HepG2 (cell line): Measurements from ENCODE around the gene DNMT3B. TPM values are rescaled to one million over a fixed set of nuclear protein-coding genes. Genes with fewer than 3 reads are reported as not detected.

Experiments used
- ATAC-seq: fragments of 200-7000 bp; cut with Tn5 transposase; 3 replicates; pipeline ENCODE4 v1.9.1; 2020; ENCODE audit warnings: mild to moderate bottlenecking, moderate library complexity
- BruUV-seq: library from RNA; stranded (reverse); fragments of 400-500 nt; replicated peaks from 2 replicates; lab custom pipeline; 2021; lab: Mats Ljungman, UMichigan
- CTCF ChIA-PET: fragments of 300-600 bp; formaldehyde crosslinking; extraction: SDS; loops from one replicate; lab custom pipeline; 2021; ENCODE audit warnings: low total read pairs, inconsistent platforms, low intra/inter-chr PET ratio; lab: Yijun Ruan, JAX
- POLR2A ChIA-PET: fragments of 350-600 bp; sonication (Branson Sonifier 250); formaldehyde crosslinking; loops from one replicate; lab custom pipeline; 2020; ENCODE audit warnings: antibody characterized with exemption, inconsistent platforms; lab: Yijun Ruan, JAX
- DNase-seq: peaks from one replicate; pipeline ENCODE4 v3.0.0-alpha.2; 2015; ENCODE audit warnings: low spot score
- FAIRE-seq: peaks from 3 replicates; lab custom pipeline; 2011; peaks lifted over from hg19 to GRCh38; lab: Jason Lieb, UNC
- H2AFZ ChIP-seq: one replicate; pipeline ENCODE4 v1.6.1; 2011; ENCODE audit warnings: low read length, inconsistent platforms
- H3K27ac ChIP-seq: fragments of 300-600 bp; 3 replicates; pipeline ENCODE4 v1.8.0; 2011; ENCODE audit warnings: mixed run types, mild to moderate bottlenecking, mixed read lengths, low read length, inconsistent platforms; ENCODE audit not compliant: insufficient read depth; ENCODE audit errors: extremely low read length
- H3K27me3 ChIP-seq, 2 experiments: fragments of 200-600 bp in 1 of 2; 2 replicates in 1 of 2; 3 replicates in 1 of 2; pipeline versions ENCODE4 v1.6.0 to v1.8.0; 2011; ENCODE audit warnings: low read length in 2 of 2, mild to moderate bottlenecking in 2 of 2, moderate library complexity in 2 of 2, inconsistent platforms in 1 of 2; ENCODE audit not compliant: insufficient read depth in 2 of 2, control insufficient read depth in 1 of 2
- H3K36me3 ChIP-seq, 2 experiments: fragments of 200-600 bp in 1 of 2; replicated peaks in 1 of 2; 2 replicates in 1 of 2; 3 replicates in 1 of 2; pipeline versions ENCODE4 v1.5.1 to v1.8.0; 2011; ENCODE audit warnings: low read length in 2 of 2, inconsistent platforms in 1 of 2; ENCODE audit not compliant: insufficient read depth in 2 of 2, control insufficient read depth in 1 of 2
- H3K4me1 ChIP-seq: 2 replicates; pipeline ENCODE4 v1.5.1; 2012; ENCODE audit warnings: low read length, inconsistent platforms; ENCODE audit not compliant: insufficient read depth
- H3K4me2 ChIP-seq: 2 replicates; pipeline ENCODE4 v1.6.0; 2011; ENCODE audit warnings: low read depth, low read length, inconsistent platforms
- H3K4me3 ChIP-seq, 3 experiments: fragments of 200-600 bp in 1 of 3; sonication (generic), shearing (Covaris generic) in 1 of 3; replicated peaks in 1 of 3; 2 replicates each; pipeline ENCODE4 v1.5.1; 2011 to 2016; ENCODE audit warnings: low read length in 3 of 3, inconsistent platforms in 2 of 3, low read depth in 2 of 3, mild to moderate bottlenecking in 2 of 3, control low read depth in 1 of 3, mixed read lengths in 1 of 3; ENCODE audit not compliant: insufficient read depth in 1 of 3
- H3K79me2 ChIP-seq: one replicate; pipeline ENCODE4 v1.6.1; 2011; ENCODE audit warnings: low read length, inconsistent platforms; ENCODE audit not compliant: insufficient read depth
- H3K9ac ChIP-seq: 2 replicates; pipeline ENCODE4 v1.6.0; 2011; ENCODE audit warnings: mild to moderate bottlenecking, low read depth, low read length, inconsistent platforms; ENCODE audit not compliant: insufficient read depth
- H3K9me3 ChIP-seq: 2 replicates; pipeline ENCODE4 v1.5.1; 2012; ENCODE audit warnings: mild to moderate bottlenecking, low read length
- H4K20me1 ChIP-seq: 2 replicates; pipeline ENCODE4 v1.6.0; 2011; ENCODE audit warnings: inconsistent platforms, mild to moderate bottlenecking, low read length, moderate library complexity; ENCODE audit not compliant: insufficient read depth
- CAMTA2 ChIP-seq: sonication (generic); formaldehyde crosslinking; IDR thresholded peaks from 2 replicates; pipeline ENCODE4 v1.4.0; 2020; ENCODE audit warnings: mild to moderate bottlenecking, missing genetic modification reagents, borderline replicate concordance
- JUND ChIP-seq: sonication (generic); formaldehyde crosslinking; IDR thresholded peaks from 2 replicates; pipeline ENCODE4 v1.8.0; 2022; ENCODE audit warnings: mild to moderate bottlenecking, missing genetic modification reagents
- PREB ChIP-seq: sonication (generic); formaldehyde crosslinking; IDR thresholded peaks from 2 replicates; pipeline ENCODE4 v1.4.0; 2020; ENCODE audit warnings: missing genetic modification reagents
- RORA ChIP-seq: sonication (generic); formaldehyde crosslinking; IDR thresholded peaks from 2 replicates; pipeline ENCODE4 v1.5.0; 2020; ENCODE audit warnings: mild to moderate bottlenecking, missing genetic modification reagents, moderate library complexity
- SOX5 ChIP-seq: IDR thresholded peaks from 2 replicates; pipeline ENCODE4 v1.6.1; 2016; ENCODE audit warnings: borderline replicate concordance
- TEAD3 ChIP-seq: optimal IDR thresholded peaks from 2 replicates; pipeline ENCODE3; 2016; ENCODE audit warnings: borderline replicate concordance
- ZMYM3 ChIP-seq: sonication (generic); formaldehyde crosslinking; IDR thresholded peaks from 2 replicates; pipeline ENCODE4 v1.5.1; 2020; ENCODE audit warnings: mild to moderate bottlenecking, missing genetic modification reagents
- ZNF121 ChIP-seq: sonication (generic); formaldehyde crosslinking; IDR thresholded peaks from 2 replicates; pipeline ENCODE4 v1.5.0; 2020; ENCODE audit warnings: mild to moderate bottlenecking, missing genetic modification reagents
- ZNF124 ChIP-seq: sonication (generic); formaldehyde crosslinking; IDR thresholded peaks from 2 replicates; pipeline ENCODE4 v1.4.0; 2020; ENCODE audit warnings: missing genetic modification reagents
- ZNF275 ChIP-seq: sonication (generic); formaldehyde crosslinking; IDR thresholded peaks from 2 replicates; pipeline ENCODE4 v1.8.0; 2022; ENCODE audit warnings: missing genetic modification reagents, mild to moderate bottlenecking, inconsistent platforms, borderline replicate concordance
- ZNF362 ChIP-seq: sonication (generic); formaldehyde crosslinking; IDR thresholded peaks from 2 replicates; pipeline ENCODE4 v1.4.0; 2020; ENCODE audit warnings: missing genetic modification reagents, mild to moderate bottlenecking, borderline replicate concordance
- ZNF503 ChIP-seq: sonication (generic); formaldehyde crosslinking; IDR thresholded peaks from 2 replicates; pipeline ENCODE4 v1.4.0; 2020; ENCODE audit warnings: missing genetic modification reagents
- ZNF770 ChIP-seq: sonication (generic); formaldehyde crosslinking; IDR thresholded peaks from 2 replicates; pipeline ENCODE4 v1.5.0; 2020; ENCODE audit warnings: mild to moderate bottlenecking, missing genetic modification reagents
- WGBS: methylation state at CpG from one replicate; pipeline ENCODE4 v1.1.6; 2017; ENCODE audit warnings: low lambda C conversion rate; 5-methylcytosine and 5-hydroxymethylcytosine counted together
- in situ Hi-C: cut with HindIII; loops from 2 replicates; pipeline ENCODE4 v1.10.0; 2017; ENCODE audit warnings: low pct_unique_long_range_greater_than_20kb; ENCODE audit not compliant: extremely low pct_ligation_motif_present
- intact Hi-C: fragments of 100-400 bp; cut with micrococcal nuclease; formaldehyde crosslinking; loops from one replicate; pipeline ENCODE4 v1.10.0; 2022; ENCODE audit not compliant: unreplicated experiment
- polyA plus RNA-seq, 8 experiments: library from polyadenylated mRNA; depleted of rRNA in 3 of 8; stranded (reverse) in 7 of 8; unstranded in 1 of 8; fragments of >200 nt; fragmentation: Illumina TruSeq in 4 of 8; extraction: Trizol in 4 of 8; gene quantifications; 2 replicates each; pipeline versions ENCODE4 v1.2.1 to v1.2.3, GENCODE V29; 2011 to 2016; ENCODE audit warnings: low read depth in 4 of 8, missing spikeins in 1 of 8, mixed read lengths in 1 of 8; ENCODE audit not compliant: insufficient read depth in 1 of 8
- total RNA-seq, 5 experiments: library from RNA; depleted of rRNA; stranded (reverse); fragments of >200 nt; fragmentation: Illumina TruSeq; extraction: Trizol; gene quantifications; 2 replicates each; pipeline ENCODE4 v1.2.3, GENCODE V29; 2016; ENCODE audit warnings: low read depth in 1 of 5

The DNMT3B gene
- total and polyA plus RNA-seq, 2 of the 13 experiments (the other 11 are each of a cell fraction or from before 2014, with no cell fraction given) = 3.8 to 13.9 TPM

GRCh38 chr20:32741151-32741550, 21.0 kb upstream of the DNMT3B start:
- Histone ChIP-seq H3K4me2 (no peak overlapping the region), H3K9me3 (no peaks in the 10 kb centered on the region), H3K4me3 (no peak overlapping the region), H3K9ac (no peak overlapping the region), H3K27me3 (no peaks in the 10 kb centered on the region; a peak in 1 of 5 replicates), H3K79me2 (peaks cover 5% of the 10 kb centered on the region), H4K20me1 (no peaks in the 10 kb centered on the region), H2AFZ (no peak overlapping the region), H3K27ac (no peak overlapping the region), H3K4me1 (peaks cover 53% of the 10 kb centered on the region), H3K36me3 (peaks cover 0 to 1% of the 10 kb centered on the region in 2 experiments; a peak in 1 of 5 replicates)
- DNase-seq = no peak
- WGBS = 90% methylated on average over 5 of the region's 5 CpGs
- in situ Hi-C loops (no loop called here), intact Hi-C loops (loop anchor here (5.0 kb wide), 1 partner anchor 36 kb away; no protein-coding TSS in a partner anchor)
- ATAC-seq = no peak
- ChIA-PET CTCF (interaction anchor here (1.9 kb wide), 1 partner anchor 37 kb away, joined by 4 read pairs; no protein-coding TSS in a partner anchor), POLR2A (interaction anchor here (1.5 to 3.0 kb wide), 3 partner anchors 10 to 60 kb away, joined by 3 to 12 read pairs (median 4); no protein-coding TSS in a partner anchor)
- TF ChIP-seq TEAD3 (CRISPR knock-in tag) = peak; percentile 26
- peak; percentile 37; the same call in 1 of the 2 replicates for TF ChIP-seq ZMYM3 (CRISPR knock-in tag)
- peak; percentile 97 for TF ChIP-seq ZNF121 (CRISPR knock-in tag)
- TF ChIP-seq ZNF275 = no peak
- TF ChIP-seq JUND (CRISPR knock-in tag) = no peak
- TF ChIP-seq ZNF503 (CRISPR knock-in tag) = no peak
- no peak for TF ChIP-seq PREB (CRISPR knock-in tag)
- peak; percentile 78; the same call in 1 of the 2 replicates for TF ChIP-seq ZNF362 (CRISPR knock-in tag)
- no peak for TF ChIP-seq SOX5 (CRISPR knock-in tag)
- TF ChIP-seq RORA (CRISPR knock-in tag) = no peak
- TF ChIP-seq ZNF770 = peak; percentile 93
- no peak for TF ChIP-seq ZNF124
- no peak for TF ChIP-seq CAMTA2
- FAIRE-seq = no peak
- no TSS peak for BruUV-seq
